Right kidney (tissue), 9 donors: Measurements from ENCODE around the gene FBXO47.

Source experiments
- DNase-seq: peaks from one replicate; pipeline ENCODE4 v3.0.0-alpha.2; 2016
- long read RNA-seq, 8 donors: transcript quantifications; one replicate each; lab custom pipeline, GENCODE V29; 2026

The FBXO47 gene
- long read RNA-seq, donor 1: 0 reads
- long read RNA-seq, donor 2: 0 reads
- long read RNA-seq, donor 3: 0 reads
- long read RNA-seq, donor 4: 0 reads
- long read RNA-seq, donor 5: 0 reads
- long read RNA-seq, donor 6: 0 reads
- long read RNA-seq, donor 7: 0 reads
- long read RNA-seq, donor 8: 0 reads

GRCh38 chr17:38967290-38967738, at the start of gene FBXO47:
Gene FBXO47, minus strand, starts transcription at chr17:38967403. Its CDS starts 4,378 bp downstream, at chr17:38963025.
- peak; percentile 64 for DNase-seq

- no peak for DNase-seq
These were observed 49.3 kb upstream of the FBXO47 start for GRCh38 chr17:39016193-39017153.

- no peak for DNase-seq
These were observed 48.3 kb upstream of the FBXO47 start for GRCh38 chr17:39015546-39015935.

GRCh38 chr17:39014795-39015545, 47.8 kb upstream of the FBXO47 start:
- no peak for DNase-seq

GRCh38 chr17:39014044-39014794, 47.0 kb upstream of the FBXO47 start:
- no peak for DNase-seq

GRCh38 chr17:39012725-39013124, 45.5 kb upstream of the FBXO47 start:
- no peak for DNase-seq

GRCh38 chr17:39011907-39012468, 44.8 kb upstream of the FBXO47 start:
- DNase-seq: no peak

GRCh38 chr17:39009581-39010001, 42.4 kb upstream of the FBXO47 start:
- DNase-seq: no peak

- no peak for DNase-seq
These were observed 41.4 kb upstream of the FBXO47 start for GRCh38 chr17:39008633-39009032.

GRCh38 chr17:39002991-39003715, 36.0 kb upstream of the FBXO47 start:
- DNase-seq: peak; percentile 25

- no peak for DNase-seq
These were observed 34.8 kb upstream of the FBXO47 start for GRCh38 chr17:39001703-39002637.

GRCh38 chr17:39000021-39000601, 32.9 kb upstream of the FBXO47 start:
- DNase-seq: no peak

GRCh38 chr17:38996660-38997337, 29.6 kb upstream of the FBXO47 start:
- DNase-seq: no peak

- DNase-seq: no peak
These were observed 26.8 kb upstream of the FBXO47 start for GRCh38 chr17:38994026-38994425.

GRCh38 chr17:38984666-38985065, 17.5 kb upstream of the FBXO47 start:
- no peak for DNase-seq

- peak; percentile 39 for DNase-seq
These were observed 15.9 kb upstream of the FBXO47 start for GRCh38 chr17:38982858-38983746.

- DNase-seq: no peak
These were observed 14.4 kb upstream of the FBXO47 start for GRCh38 chr17:38981636-38982035.
